G401.6 (cell line): ENCODE measurements around the gene PRSS35.
A peak's percentile ranks its signal among the peaks of the same experiment; 100 is the strongest.
"Not testable (repeated sequence)": the region's sequence is repeated elsewhere in the genome, so short reads cannot be mapped to it uniquely, and the experiment has no call there.

Experiments used
- FAIRE-seq: peaks from 2 replicates; lab custom pipeline; 2012; peaks lifted over from hg19 to GRCh38; lab: Jason Lieb, UNC

Gene PRSS35

DNA sequence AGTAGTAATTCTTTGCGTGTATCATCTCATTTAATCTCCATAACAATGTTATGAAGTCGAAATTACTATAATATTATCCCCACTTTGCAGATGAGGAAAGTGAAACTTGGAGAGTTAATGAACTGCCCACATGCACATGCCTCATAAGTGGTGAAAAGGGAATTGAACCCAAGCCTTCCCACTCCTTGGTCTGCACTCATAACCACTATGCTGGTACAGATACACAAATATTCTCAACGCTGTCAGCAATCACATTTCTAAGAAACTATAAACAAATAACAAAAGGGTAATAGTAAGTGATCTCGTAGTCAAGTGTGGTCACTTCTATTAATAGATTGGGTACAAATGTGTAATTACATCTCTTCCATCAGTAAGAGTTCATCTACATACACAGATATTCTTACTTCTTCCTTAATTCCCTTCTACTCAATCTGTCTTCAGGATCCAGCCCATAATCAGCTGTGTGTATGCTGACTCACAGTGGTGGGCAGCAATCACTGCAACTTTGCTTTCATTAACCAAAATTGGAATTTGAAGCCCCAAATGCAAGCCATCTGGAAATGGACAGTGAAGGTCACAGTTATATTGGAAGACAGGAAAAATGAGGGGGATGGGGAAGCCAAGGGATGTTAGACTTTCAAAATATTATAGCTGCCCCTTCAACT, 6.6 kb downstream of the PRSS35 start:
- no peak for FAIRE-seq

DNA sequence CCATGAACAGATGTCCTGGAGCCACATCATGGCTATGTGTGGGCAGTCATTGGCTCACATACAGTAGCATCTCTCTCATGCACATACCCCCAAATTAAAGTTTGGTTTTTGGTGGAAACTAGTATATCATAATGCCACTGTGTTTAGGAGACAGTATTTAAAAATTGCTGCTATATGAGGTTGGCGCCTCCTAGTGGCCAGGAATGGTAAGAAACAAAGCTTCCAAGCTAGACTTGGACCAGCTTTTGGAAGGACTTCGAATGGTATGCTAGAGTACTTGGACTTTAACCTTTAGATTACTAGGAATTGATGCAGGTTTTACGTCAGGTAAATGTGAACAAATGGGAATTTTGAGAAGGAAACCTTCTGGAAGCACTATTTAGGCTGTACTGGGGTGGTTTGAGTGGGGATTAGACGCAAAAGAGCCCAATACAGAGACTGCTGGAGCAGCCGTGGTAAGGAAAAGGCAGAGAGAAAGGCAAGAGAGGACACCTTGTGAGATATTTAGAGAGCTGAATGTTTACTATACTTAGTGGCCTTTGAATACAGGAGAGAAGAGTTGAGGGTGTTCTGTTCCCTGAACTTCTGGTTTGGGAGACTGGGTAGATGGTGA, 23.8 kb downstream of the PRSS35 start:
- FAIRE-seq, result peak; percentile 64

DNA sequence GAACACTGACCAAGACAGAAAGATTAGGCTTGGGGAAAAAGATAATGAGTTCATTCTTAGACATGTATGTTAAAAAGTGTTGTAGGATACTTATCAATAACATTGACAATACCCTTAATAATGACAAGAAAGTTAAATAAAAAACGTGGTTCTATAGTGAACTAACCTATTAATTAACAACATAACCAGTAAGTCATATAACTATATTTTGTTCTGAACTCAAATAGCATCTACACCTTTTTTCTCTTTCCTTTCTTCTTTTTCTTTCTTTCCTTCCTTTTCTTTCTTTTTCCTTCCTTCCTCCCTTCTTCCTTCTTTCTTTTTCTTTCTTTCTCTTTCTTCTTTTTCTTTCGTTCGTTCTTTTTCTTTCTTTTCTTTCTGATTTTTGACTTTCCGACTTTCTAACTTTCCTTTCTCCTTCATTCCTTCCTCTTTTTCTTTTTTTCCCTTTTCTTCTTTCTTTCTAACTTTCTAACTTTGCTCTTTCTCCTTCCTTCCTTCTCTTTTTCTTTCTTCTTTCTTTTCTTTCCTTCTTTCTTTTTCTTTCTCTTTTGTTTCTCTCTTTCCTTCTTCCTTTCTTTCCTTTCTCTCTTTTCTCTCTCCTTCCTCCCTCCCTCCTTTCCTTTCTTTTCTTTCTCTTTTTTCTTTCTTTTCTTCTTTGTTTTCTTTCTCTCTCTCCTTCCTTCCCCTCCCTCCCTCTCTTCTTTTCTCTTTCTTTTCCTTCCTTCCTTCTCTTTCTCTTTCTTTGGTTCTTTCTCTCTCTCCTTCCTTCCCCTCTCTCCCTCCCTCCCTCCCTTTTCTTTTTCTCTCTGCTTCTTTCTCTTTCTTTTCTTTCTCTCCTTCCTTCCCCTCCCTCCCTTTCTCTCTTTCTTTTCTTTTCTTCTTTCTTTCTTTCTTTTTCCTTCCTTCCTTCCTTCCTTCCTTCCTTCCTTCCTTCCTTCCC, 24.6 kb downstream of the PRSS35 start:
- FAIRE-seq, result no peak

DNA sequence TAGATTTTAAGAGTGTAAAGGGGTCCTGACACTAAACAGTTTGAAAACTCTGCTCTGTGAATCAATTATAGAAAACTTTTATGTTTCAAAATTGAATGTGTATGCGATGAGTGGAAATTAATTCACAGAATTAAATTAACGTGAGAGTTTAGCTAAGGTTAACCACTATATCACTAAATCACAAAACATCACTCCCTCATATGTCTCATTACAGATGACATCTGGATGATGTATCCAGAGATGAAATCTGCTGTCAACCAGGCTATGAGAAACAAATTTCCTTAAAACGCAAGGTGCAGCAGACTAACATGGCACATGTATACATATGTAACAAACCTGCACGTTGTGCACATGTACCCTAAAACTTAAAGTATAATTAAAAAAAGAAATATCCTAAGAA, 27.3 kb downstream of the PRSS35 start:
- no peak for FAIRE-seq

DNA sequence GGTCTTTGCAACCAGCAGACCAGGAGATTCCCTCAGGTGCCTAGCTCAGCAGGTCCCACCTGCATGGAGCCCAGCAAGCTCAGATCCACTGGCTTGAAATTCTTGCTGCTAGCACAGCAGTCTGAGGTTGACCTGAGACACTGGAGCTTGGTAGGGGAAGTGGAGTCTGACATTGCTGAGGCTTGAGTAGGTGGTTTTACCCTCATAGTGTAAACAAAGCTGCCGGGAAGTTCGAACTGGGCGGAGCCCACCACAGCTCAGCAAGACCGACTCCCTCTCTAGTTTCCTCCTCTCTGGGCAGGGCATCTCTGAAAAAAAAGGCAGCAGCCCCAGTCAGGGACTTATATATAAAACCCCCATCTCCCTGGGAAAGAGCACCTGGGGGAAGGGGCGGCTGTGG, 34.3 kb downstream of the PRSS35 start:
- no peak for FAIRE-seq

DNA sequence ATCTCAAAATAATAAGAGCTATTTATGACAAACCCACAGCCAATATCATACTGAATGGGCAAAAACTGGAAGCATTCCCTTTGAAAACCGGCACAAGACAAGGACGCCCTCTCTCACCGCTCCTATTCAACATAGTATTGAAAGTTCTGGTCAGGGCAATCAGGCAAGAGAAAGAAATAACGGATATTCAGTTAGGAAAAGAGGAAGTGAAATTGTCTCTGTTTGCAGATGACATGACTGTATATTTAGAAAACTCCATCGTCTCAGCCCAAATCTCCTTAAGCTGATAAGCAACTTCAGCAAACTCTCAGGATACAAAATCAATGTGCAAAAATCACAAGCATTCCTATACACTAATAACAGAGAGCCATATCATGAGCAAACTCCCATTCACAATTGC, 38.1 kb downstream of the PRSS35 start:
- FAIRE-seq, result not testable (repeated sequence)

DNA sequence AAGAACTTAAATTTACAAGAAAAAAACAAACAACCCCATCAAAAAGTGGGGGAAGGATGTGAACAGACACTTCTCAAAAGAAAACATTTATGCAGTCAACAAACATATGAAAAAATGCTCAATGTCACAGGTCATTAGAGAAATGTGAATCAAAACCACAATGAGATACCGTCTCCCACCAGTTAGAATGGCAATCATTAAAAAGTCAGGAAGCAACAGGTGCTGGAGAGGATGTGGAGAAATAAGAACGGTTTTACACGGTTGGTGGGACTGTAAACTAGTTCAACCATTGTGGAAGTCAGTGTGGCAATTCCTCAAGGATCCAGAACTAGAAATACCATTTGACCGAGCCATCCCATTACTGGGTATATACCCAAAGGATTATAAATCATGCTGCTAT, 39.4 kb downstream of the PRSS35 start:
- FAIRE-seq, result not testable (repeated sequence)

DNA sequence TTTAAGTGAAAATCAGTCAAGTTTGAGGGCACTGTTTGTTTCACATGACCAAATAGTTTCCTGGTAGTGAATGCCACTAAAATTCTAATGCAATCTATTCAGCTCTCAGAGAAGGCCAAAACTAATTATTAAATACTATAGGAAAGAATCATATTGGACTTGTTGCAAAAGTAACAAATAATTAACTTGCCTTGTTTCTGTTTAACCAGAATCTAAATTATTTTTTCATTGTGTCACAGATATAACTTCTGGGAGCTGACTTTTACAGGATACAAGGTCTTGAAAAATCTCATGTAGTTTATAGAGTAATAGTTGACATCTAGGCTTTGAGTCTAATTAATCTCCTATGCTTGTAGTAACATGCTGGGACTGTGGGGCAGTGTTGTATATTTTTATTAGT, 44.5 kb downstream of the PRSS35 start:
- FAIRE-seq, result no peak

DNA sequence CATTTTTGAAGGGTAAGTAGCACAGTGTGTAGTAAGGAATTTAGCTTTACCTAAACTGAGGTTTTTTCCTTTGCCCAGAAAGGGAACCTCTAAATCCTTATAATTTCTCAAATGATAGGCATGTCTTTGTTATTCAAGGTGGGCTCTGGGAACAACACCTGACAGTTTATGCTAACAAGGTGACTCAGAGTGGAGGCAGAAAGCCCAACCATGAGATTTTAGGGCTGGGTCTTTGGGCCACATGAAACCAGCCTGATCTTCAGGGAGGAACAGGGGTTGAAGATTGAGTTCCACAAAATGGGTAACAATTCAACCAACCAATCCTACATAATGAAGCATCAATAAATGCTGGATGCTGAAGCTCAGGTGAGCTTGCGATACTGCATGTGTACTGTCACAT, 46.6 kb downstream of the PRSS35 start:
- FAIRE-seq, result no peak

DNA sequence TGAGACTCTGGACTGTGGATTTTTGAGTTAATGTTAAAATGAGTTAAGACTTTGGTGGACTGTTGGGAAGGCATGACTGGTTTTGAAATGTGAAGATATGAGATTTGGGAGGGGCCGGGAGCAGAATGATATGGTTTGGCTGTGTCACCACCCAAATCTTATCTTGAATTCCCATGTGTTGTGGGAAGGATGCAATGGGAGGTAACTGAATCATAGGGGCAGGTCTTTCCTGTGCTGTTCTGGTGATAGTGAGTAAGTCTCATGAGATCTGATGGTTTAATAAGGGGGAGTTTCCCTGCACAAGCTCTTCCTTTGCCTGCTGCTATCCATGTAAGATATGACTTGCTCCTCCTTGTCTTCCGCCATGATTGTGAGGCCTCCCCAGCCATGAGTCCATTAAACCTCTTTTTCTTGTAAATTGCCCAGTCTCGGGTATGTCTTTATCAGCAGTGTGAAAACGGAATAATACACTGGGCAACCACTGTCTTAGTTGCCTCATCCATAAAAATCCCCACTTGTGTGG, 59.4 kb downstream of the PRSS35 start:
- not testable (repeated sequence) for FAIRE-seq

DNA sequence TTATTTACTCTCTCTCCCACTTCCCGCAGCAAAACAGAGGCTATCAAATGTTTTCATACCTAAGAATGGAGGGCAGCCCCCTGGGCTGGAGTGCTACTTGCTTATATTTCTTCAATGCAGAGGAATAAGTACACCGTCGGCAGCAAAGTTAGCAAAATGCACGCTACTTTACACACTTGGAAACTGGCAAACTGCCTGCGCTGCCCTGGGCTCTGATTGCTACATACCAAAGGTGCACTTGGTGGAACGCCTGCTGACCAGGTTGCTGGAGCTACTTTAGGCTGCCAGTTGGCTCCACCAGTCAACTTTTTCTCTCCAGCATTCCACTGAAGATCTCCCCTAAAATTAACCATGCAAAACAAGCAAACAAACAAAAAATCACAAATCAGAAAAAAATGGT, 62.4 kb downstream of the PRSS35 start:
- FAIRE-seq, result no peak
